ENCODE results near the gene UBE3D. TPM values are rescaled to one million over a fixed set of nuclear protein-coding genes. Genes with fewer than 3 reads are reported as not detected.

The UBE3D gene
- total and polyA plus RNA-seq, 2 of the 8 experiments (the other 6 are each of a cell fraction or from before 2014, with no cell fraction given) = 5.7 to 16.3 TPM

DNA sequence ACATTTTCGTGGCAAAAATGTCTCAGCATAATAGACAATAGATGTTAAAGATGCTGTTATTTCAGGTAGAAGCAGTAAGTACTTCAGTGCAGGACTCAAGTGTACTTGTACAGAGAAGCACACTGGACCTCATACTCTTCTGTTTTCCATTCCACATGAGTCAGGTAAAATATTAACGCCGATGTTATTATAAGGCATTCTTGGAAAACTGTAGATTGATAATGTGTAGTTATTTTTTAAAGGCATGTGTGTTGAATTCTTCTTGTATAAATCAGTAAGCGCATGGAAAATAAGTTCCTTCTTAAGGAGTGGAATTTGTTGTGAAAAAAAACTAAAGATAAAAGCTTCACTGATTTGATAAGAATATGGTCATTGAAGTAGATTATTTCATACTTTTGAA lies 47.6 kb upstream of the UBE3D start:
- H3K79me2 ChIP-seq (ENCODE audit: control insufficient read depth in 1 of 2, insufficient read depth in 2 of 2, low read length in 2 of 2) = no peaks in the 10 kb centered on the region
- H3K79me1 ChIP-seq (ENCODE audit: low read depth, low read length) = no peaks in the 10 kb centered on the region
- no peaks in the 10 kb centered on the region for H3K27me3 ChIP-seq (replicated peaks in 1 of 4; ENCODE audit: control insufficient read depth in 3 of 4, extremely low read depth in 1 of 4, insufficient read depth in 3 of 4, low read length in 3 of 4)
- no peak overlapping the region for H3K56ac ChIP-seq (replicated peaks; ENCODE audit: insufficient read length, low read depth, low read length)
- no peak overlapping the region for H2BK12ac ChIP-seq (ENCODE audit: low read depth, low read length)
- no peak overlapping the region for H4K8ac ChIP-seq (ENCODE audit: extremely low read depth, insufficient read depth, low read length)
- no peak for DNase-seq (ENCODE audit: low read depth in 1 of 2, low spot score in 2 of 2)
- no peaks in the 10 kb centered on the region for H4K20me1 ChIP-seq (replicated peaks in 1 of 2; ENCODE audit: control insufficient read depth in 1 of 2, insufficient read depth in 2 of 2, low read length in 2 of 2)
- no peak overlapping the region for H2AK5ac ChIP-seq (ENCODE audit: low read depth, low read length)
- no peak overlapping the region for H3K27ac ChIP-seq (ENCODE audit: low read depth, low read length)
- H2BK15ac ChIP-seq (ENCODE audit: low read length) = no peak overlapping the region
- H3K9ac ChIP-seq (replicated peaks in 1 of 4; ENCODE audit: extremely low read depth in 1 of 4, low read depth in 3 of 4, low read length in 3 of 4) = no peak overlapping the region
- H3K18ac ChIP-seq (ENCODE audit: extremely low read depth, low read length) = no peak overlapping the region
- no peak overlapping the region for H4K5ac ChIP-seq (ENCODE audit: insufficient read length, low read depth, low read length)
- H2BK5ac ChIP-seq (ENCODE audit: low read depth, low read length) = no peak overlapping the region
- H3K4ac ChIP-seq (replicated peaks; ENCODE audit: insufficient read length, low read depth, low read length) = no peak overlapping the region
- H3K9me3 ChIP-seq (ENCODE audit: insufficient read depth in 2 of 2, low read depth in 1 of 2, low read length in 1 of 2) = no peaks in the 10 kb centered on the region
- 71% methylated on average over 4 of the region's 4 CpGs; no CpG with 5 or more reads in 1 of the 2 experiments for WGBS, 2 experiments (ENCODE audit: extremely low coverage in 1 of 2, insufficient coverage in 1 of 2, insufficient read length in 1 of 2, insufficient replicate concordance in 2 of 2, low coverage in 1 of 2, low lambda C conversion rate in 2 of 2, missing lambda C conversion rate in 1 of 2)
- no peak overlapping the region for H3K4me3 ChIP-seq (ENCODE audit: extremely low read depth in 1 of 4, insufficient read depth in 2 of 4, low read depth in 3 of 4, low read length in 4 of 4)
- H3K23me2 ChIP-seq (ENCODE audit: low read depth, low read length) = no peaks in the 10 kb centered on the region
- no peak overlapping the region for H3K23ac ChIP-seq (ENCODE audit: insufficient read length)
- H2AFZ ChIP-seq (ENCODE audit: low read length) = no peak overlapping the region
- POLR2A ChIA-PET (ENCODE audit: partially characterized antibody) = no interaction called here
- H2BK120ac ChIP-seq (replicated peaks; ENCODE audit: low read depth, low read length) = no peak overlapping the region
- H3K4me1 ChIP-seq (replicated peaks in 1 of 4; ENCODE audit: control insufficient read depth in 3 of 4, insufficient read depth in 4 of 4, low read length in 3 of 4) = no peaks in the 10 kb centered on the region
- FAIRE-seq = no peak
- no peak overlapping the region for H4K91ac ChIP-seq (replicated peaks; ENCODE audit: insufficient read length, low read length)
- no peak overlapping the region for H2BK20ac ChIP-seq (ENCODE audit: low read length)
- no peak overlapping the region for H3K4me2 ChIP-seq (ENCODE audit: insufficient read depth in 1 of 2, low read depth in 2 of 2, low read length in 2 of 2)
- H3K36me3 ChIP-seq (ENCODE audit: control insufficient read depth in 2 of 4, insufficient read depth in 4 of 4, low read length in 3 of 4) = peaks cover 0 to 23% (median 2%) of the 10 kb centered on the region in 4 experiments; a peak in 4 of 8 replicates
- CTCF ChIA-PET (ENCODE audit: partially characterized antibody) = no interaction called here
- no peak overlapping the region for H3K14ac ChIP-seq (ENCODE audit: insufficient read length)
- no peak for TF ChIP-seq SIN3A (conservative IDR thresholded peaks at IDR 0.05 in 1 of 2, IDR thresholded peaks at IDR 0.05 in 1 of 2; ENCODE audit: low read depth in 1 of 2, low read length in 2 of 2)
- no peak for TF ChIP-seq CBX5 (IDR thresholded peaks at IDR 0.05; ENCODE audit: low read depth, low read length)
- TF ChIP-seq MAFK (IDR thresholded peaks at IDR 0.05; ENCODE audit: low read depth, low read length) = no peak
- TF ChIP-seq BRCA1 (IDR thresholded peaks at IDR 0.05; ENCODE audit: low read depth, low read length) = no peak
- no peak for TF ChIP-seq JUN (IDR thresholded peaks at IDR 0.05; ENCODE audit: low read depth, low read length)
- TF ChIP-seq SIX5 (IDR thresholded peaks at IDR 0.05; ENCODE audit: low read depth, low read length) = no peak
- no peak for TF ChIP-seq PHF8 (conservative IDR thresholded peaks at IDR 0.05; ENCODE audit: low read depth, low read length)
- TF ChIP-seq SRF (IDR thresholded peaks at IDR 0.05; ENCODE audit: low read depth, low read length) = no peak
- TF ChIP-seq, protein P1, sequence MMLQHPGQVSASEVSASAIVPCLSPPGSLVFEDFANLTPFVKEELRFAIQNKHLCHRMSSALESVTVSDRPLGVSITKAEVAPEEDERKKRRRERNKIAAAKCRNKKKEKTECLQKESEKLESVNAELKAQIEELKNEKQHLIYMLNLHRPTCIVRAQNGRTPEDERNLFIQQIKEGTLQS (IDR thresholded peaks at IDR 0.05; ENCODE audit: insufficient read depth, low read depth, low read length) = no peak
- TF ChIP-seq EGR1 (IDR thresholded peaks at IDR 0.05; ENCODE audit: borderline replicate concordance, low read depth, low read length) = no peak
- no peak for TF ChIP-seq CBX8 (IDR thresholded peaks at IDR 0.05; ENCODE audit: borderline replicate concordance, low read depth, low read length)
- TF ChIP-seq HDAC6 (IDR thresholded peaks at IDR 0.05; ENCODE audit: low read depth, low read length) = no peak
- TF ChIP-seq RXRA (IDR thresholded peaks at IDR 0.05; ENCODE audit: insufficient read depth, low read depth, low read length) = no peak
- no peak for TF ChIP-seq CHD2 (IDR thresholded peaks at IDR 0.05; ENCODE audit: low read length)

Data from H1 (cell line).